Neural progenitor cell (in vitro differentiated cells): ENCODE measurements around the gene NGLY1.

ENCODE experiments used
- CTCF ChIP-seq: fragments of 200-600 bp; sonication (generic); IDR thresholded peaks from 2 replicates; pipeline ENCODE4 v1.5.1; 2017; ENCODE audit warnings: antibody characterized with exemption, mild to moderate bottlenecking
- EZH2phosphoT487 ChIP-seq: fragments of 200-600 bp; sonication (generic); IDR thresholded peaks from 2 replicates; pipeline ENCODE4 v1.6.1; 2017; ENCODE audit warnings: antibody characterized with exemption

- TF ChIP-seq CTCF (no peak), EZH2phosphoT487 (no peak)
Measured at GRCh38 chr3:25689226-25689625, 94.0 kb downstream of the NGLY1 start.
